ENCODE data around the gene RPL5. TPM values are rescaled to one million over a fixed set of nuclear protein-coding genes. Genes with fewer than 3 reads are reported as not detected.

RPL5 gene
- total RNA-seq, 2 experiments from 2014 or later = 1,651 to 1,862 TPM

DNA sequence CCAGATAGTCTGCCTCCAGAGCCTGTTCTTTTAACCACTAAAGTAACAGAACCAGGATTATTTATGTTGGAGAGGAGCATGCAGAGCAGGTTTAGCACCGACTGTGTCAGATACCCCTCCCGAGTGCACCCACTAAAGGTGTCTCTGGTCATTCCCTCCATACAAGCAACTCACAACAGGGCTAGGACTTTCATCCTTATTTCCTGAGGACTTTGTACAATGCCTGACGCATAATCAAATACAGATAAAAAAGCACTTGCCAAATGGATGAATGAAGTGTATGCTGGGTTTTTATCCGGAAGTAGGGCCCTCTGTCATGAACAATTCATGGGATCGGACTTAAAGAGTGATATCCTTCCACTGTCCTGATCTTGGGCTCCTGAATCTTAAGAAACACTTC lies 26.0 kb downstream of the RPL5 start:
- TF ChIP-seq, protein P1, sequence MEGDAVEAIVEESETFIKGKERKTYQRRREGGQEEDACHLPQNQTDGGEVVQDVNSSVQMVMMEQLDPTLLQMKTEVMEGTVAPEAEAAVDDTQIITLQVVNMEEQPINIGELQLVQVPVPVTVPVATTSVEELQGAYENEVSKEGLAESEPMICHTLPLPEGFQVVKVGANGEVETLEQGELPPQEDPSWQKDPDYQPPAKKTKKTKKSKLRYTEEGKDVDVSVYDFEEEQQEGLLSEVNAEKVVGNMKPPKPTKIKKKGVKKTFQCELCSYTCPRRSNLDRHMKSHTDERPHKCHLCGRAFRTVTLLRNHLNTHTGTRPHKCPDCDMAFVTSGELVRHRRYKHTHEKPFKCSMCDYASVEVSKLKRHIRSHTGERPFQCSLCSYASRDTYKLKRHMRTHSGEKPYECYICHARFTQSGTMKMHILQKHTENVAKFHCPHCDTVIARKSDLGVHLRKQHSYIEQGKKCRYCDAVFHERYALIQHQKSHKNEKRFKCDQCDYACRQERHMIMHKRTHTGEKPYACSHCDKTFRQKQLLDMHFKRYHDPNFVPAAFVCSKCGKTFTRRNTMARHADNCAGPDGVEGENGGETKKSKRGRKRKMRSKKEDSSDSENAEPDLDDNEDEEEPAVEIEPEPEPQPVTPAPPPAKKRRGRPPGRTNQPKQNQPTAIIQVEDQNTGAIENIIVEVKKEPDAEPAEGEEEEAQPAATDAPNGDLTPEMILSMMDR (conservative IDR thresholded peaks at IDR 0.05; ENCODE audit: low read length) = no peak
- no peak for TF ChIP-seq EZH2phosphoT487 (IDR thresholded peaks at IDR 0.05; ENCODE audit: borderline replicate concordance, low read depth, low read length)
- Histone ChIP-seq H4K20me1 (ENCODE audit: insufficient read depth, low read length) (no peaks in the 10 kb centered on the region), H3K9me2 (ENCODE audit: insufficient read depth, low read length) (no peaks in the 10 kb centered on the region), H3K4me3 (ENCODE audit: low read depth, low read length, poor library complexity, severe bottlenecking) (no peak overlapping the region), H3K4me1 (ENCODE audit: insufficient read depth, low read length, poor library complexity, severe bottlenecking) (peaks cover 35% of the 10 kb centered on the region), H3K79me2 (ENCODE audit: insufficient read depth, low read depth, low read length) (peaks cover 62% of the 10 kb centered on the region), H3K4me2 (ENCODE audit: low read length) (no peak overlapping the region), H3K27ac (ENCODE audit: low read depth, low read length, poor library complexity, severe bottlenecking) (no peak overlapping the region), H2AFZ (ENCODE audit: low read length) (no peak overlapping the region), H3K9me3 (ENCODE audit: low read length) (no peaks in the 10 kb centered on the region), H3K36me3 (ENCODE audit: insufficient read depth, low read length) (peaks cover 27% of the 10 kb centered on the region)
- CTCF ChIA-PET (ENCODE audit: unreplicated experiment) = interaction anchor here (2.1 kb wide), 1 partner anchor 136 kb away, joined by 11 read pairs; no protein-coding TSS in a partner anchor
- intact Hi-C loops (cut with micrococcal nuclease; ENCODE audit: unreplicated experiment) = loop anchor here (2.0 kb wide), 1 partner anchor 93 kb away; no protein-coding TSS in a partner anchor
- no peak for DNase-seq (ENCODE audit: low spot score)
- POLR2A ChIA-PET = interaction anchor here (0.6 to 2.6 kb wide), 6 partner anchors 20 to 494 kb away, joined by 3 to 38 read pairs (median 3); partner anchors contain the start of gene DIPK1A
- no TSS peak for BruUV-seq (replicated peaks)

- DNase-seq (ENCODE audit: low spot score) = peak; percentile 91
- CTCF ChIA-PET (ENCODE audit: unreplicated experiment) = interaction anchor here (0.5 to 1.6 kb wide), 6 partner anchors 45 to 203 kb away, joined by 3 to 7 read pairs (median 5); no protein-coding TSS in a partner anchor
- peak overlapping the region; percentile 65 for H2AFZ ChIP-seq (ENCODE audit: low read length)
- no peak for TF ChIP-seq EZH2phosphoT487 (IDR thresholded peaks at IDR 0.05; ENCODE audit: borderline replicate concordance, low read depth, low read length)
- TF ChIP-seq, protein P1 (conservative IDR thresholded peaks at IDR 0.05; ENCODE audit: low read length) = peak; percentile 100
- peaks cover 28% of the 10 kb centered on the region for H3K36me3 ChIP-seq (ENCODE audit: insufficient read depth, low read length)
- no peaks in the 10 kb centered on the region for H3K9me3 ChIP-seq (ENCODE audit: low read length)
- peaks cover 28% of the 10 kb centered on the region for H3K4me1 ChIP-seq (ENCODE audit: insufficient read depth, low read length, poor library complexity, severe bottlenecking)
- intact Hi-C loops (cut with micrococcal nuclease; ENCODE audit: unreplicated experiment) = loop anchor here (1.0 to 2.0 kb wide), 4 partner anchors 92 to 204 kb away; no protein-coding TSS in a partner anchor
- peak overlapping the region; percentile 56 for H3K4me3 ChIP-seq (ENCODE audit: low read depth, low read length, poor library complexity, severe bottlenecking)
- H3K4me2 ChIP-seq (ENCODE audit: low read length) = peak overlapping the region; percentile 70
- no TSS peak for BruUV-seq (replicated peaks)
- H3K27ac ChIP-seq (ENCODE audit: low read depth, low read length, poor library complexity, severe bottlenecking) = peak overlapping the region; percentile 65
- no peaks in the 10 kb centered on the region for H3K9me2 ChIP-seq (ENCODE audit: insufficient read depth, low read length)
- H4K20me1 ChIP-seq (ENCODE audit: insufficient read depth, low read length) = no peaks in the 10 kb centered on the region
- peaks cover 58% of the 10 kb centered on the region for H3K79me2 ChIP-seq (ENCODE audit: insufficient read depth, low read depth, low read length)
- POLR2A ChIA-PET = interaction anchor here (0.6 to 2.6 kb wide), 16 partner anchors 11 to 493 kb away, joined by 3 to 38 read pairs (median 4); partner anchors contain the start of gene DIPK1A
Observed at GRCh38 chr1:92858564-92859399, 26.9 kb downstream of the RPL5 start.

Measured in OCI-LY7 (cell line).